ENCODE data around the gene PAM16.

The PAM16 gene

DNA sequence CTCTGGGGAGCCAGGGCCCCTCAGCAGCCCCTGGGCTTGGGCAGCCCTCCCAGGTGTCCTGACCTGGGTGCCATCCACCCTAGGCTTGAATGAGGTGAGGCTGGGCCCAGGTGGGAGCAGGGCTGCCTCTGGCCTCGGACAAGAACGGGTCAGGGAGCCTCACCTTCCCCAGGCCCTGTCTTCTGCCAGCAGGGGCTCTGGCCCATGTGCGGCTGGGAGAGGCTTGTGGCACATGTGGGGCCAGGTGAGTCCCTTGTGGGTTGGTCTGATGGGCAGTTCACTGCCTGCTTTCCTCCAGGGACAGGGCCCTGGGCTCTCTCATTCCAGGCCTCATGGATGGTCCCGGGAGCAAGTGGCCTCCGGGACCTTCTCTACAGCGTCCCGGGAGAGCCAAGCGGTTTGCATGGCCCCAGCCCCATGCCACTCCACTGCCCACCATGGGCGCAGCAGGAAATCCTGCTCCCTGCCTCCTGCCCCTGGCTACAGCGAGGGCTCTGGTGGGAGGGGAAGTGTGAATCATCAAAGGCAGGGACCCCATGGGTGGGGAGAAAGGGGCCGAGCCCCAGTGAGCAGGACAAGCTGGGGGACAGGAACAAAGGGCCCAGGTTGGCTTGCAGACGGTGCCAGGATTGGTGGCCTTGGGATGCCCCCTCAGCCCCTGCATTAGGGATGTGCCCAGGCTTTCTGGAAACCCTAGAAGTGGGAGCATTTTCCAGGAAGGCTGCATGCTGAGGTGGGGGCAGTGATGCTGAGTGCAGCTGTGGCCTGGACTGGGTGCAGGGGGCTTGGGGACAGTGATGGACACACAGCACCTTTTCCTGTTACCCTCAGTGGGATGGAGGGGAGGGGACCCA is 32.7 kb upstream of the PAM16 start:
- no peak for DNase-seq

DNA sequence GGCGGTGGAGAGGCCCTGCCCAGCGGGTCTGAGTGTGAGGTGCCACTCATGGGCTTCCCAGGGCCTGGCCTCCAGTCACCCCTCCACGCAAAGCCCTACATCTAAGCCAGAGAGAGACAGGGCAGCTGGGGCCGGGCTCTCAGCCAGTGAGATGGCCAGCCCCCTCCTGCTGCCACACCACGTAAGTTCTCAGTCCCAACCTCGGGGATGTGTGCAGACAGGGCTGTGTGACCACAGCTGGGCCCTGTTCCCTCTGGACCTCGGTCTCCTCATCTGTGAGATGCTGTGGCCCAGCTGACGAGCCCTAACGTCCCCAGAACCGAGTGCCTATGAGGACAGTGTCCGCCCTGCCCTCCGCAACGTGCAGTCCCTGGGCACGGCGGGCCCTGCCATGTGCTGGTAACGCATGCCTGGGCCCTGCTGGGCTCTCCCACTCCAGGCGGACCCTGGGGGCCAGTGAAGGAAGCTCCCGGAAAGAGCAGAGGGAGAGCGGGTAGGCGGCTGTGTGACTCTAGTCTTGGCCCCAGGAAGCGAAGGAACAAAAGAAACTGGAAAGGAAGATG is 31.8 kb upstream of the PAM16 start:
- DNase-seq, result no peak

DNA sequence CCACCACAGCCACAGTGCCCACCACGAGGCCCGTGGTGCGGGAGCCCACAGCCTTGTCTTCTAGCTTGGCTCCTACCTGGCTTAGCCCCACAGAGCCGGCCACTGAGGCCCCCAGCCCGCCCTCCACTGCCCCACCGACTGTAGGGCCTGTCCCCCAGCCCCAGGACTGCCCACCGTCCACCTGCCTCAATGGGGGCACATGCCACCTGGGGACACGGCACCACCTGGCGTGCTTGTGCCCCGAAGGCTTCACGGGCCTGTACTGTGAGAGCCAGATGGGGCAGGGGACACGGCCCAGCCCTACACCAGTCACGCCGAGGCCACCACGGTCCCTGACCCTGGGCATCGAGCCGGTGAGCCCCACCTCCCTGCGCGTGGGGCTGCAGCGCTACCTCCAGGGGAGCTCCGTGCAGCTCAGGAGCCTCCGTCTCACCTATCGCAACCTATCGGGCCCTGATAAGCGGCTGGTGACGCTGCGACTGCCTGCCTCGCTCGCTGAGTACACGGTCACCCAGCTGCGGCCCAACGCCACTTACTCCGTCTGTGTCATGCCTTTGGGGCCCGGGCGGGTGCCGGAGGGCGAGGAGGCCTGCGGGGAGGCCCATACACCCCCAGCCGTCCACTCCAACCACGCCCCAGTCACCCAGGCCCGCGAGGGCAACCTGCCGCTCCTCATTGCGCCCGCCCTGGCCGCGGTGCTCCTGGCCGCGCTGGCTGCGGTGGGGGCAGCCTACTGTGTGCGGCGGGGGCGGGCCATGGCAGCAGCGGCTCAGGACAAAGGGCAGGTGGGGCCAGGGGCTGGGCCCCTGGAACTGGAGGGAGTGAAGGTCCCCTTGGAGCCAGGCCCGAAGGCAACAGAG is 31.0 kb upstream of the PAM16 start:
- no peak for DNase-seq

DNA sequence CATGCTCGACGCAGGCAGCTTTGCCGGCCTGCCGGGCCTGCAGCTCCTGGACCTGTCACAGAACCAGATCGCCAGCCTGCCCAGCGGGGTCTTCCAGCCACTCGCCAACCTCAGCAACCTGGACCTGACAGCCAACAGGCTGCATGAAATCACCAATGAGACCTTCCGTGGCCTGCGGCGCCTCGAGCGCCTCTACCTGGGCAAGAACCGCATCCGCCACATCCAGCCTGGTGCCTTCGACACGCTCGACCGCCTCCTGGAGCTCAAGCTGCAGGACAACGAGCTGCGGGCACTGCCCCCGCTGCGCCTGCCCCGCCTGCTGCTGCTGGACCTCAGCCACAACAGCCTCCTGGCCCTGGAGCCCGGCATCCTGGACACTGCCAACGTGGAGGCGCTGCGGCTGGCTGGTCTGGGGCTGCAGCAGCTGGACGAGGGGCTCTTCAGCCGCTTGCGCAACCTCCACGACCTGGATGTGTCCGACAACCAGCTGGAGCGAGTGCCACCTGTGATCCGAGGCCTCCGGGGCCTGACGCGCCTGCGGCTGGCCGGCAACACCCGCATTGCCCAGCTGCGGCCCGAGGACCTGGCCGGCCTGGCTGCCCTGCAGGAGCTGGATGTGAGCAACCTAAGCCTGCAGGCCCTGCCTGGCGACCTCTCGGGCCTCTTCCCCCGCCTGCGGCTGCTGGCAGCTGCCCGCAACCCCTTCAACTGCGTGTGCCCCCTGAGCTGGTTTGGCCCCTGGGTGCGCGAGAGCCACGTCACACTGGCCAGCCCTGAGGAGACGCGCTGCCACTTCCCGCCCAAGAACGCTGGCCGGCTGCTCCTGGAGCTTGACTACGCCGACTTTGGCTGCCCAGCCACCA is 30.2 kb upstream of the PAM16 start:
- DNase-seq, result no peak

DNA sequence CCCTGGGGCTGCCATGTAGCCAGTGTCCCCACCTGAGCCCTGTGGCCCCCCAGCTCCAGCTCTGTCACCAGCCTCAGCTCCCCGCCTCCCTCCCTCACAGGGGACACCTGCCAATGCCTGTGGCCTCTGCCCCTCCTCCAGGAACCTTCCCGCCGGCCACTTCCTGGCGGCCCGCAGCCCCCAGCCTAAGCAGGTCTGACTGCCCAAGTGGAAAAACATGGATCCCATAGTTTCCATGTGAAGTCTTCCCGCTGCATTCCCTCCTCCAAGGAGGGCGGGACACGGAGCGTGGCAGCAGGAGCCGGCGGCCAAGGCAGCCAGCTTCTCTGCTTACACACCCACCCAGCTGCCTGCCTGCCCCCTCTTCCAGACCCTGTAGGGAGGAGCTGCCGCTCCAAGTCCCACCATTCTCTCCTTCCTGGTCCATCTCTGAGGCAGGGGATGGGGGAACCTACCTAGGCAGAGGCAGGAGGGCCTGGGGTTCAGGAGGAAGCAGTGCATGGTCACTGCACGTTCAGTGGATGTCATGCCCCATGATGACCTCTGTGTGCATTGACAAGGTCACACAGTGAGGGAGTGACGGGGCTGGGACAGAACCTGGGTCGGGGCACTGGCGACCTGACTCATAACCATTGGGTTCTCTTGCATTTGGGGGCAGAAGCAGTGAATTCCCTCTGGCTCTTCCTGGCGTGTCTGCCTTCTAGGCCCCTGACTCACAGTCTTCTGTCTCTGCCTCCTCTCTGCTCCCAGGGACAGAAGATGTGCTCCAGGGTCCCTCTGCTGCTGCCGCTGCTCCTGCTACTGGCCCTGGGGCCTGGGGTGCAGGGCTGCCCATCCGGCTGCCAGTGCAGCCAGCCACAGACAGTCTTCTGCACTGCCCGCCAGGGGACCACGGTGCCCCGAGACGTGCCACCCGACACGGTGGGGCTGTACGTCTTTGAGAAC is 29.3 kb upstream of the PAM16 start:
- DNase-seq, result no peak

DNA sequence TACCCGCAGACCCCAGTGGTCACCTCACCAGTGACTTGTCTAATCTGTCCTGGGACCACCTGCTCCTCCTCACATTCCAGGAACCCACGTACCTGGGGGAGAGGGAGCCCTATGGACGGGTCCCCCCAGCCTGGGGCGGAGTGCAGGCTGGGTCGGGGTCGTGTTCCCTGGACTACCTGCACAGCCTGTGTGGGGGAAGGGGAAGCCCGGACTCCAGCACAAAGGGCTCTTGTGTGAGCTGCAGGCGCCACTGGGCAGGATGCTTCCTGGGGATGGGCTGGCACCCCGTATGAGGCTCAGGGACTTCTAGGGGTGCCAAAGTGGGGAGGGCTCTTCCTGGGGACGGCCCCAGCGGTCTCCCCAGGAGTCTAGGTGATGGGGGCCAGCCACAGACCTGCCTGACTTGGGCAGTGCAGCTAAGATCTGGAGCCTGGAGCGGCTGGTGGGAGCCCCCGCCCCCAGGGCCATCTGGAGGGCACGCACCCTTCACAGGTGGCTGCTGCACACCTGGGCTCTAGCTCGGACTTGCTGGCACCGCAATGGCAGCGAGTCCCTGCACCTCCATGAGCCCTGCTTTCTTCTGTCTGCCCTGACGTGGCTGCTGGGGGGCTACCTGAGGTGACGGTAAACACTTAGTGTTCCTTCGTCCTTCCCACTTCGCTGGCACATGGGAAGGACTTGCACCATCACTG is 28.0 kb upstream of the PAM16 start:
- no peak for DNase-seq

DNA sequence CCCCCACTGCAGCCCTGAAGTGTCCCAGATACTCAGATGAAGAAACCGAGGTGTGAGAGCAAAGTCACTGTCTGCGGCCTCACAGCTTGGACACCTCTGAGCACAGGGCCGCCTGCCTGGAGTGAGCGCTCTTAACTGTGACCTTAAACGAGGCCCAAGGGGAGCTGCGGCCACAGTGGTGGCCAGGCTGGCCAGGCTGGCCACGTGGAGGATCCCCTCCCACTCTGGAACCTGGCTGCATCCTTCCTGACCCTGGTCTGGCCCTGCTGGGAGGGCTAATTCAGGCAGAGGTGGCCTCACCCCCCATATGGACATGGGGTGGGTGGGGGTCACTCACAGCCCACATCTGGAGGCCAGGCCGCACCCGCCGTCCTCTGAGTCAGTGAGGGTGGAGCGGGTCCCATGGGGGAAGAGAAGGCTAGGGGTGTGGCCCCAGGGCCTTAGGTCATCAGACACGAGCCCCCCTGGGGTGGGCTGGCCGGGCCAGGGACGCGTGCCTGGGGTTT is 27.1 kb upstream of the PAM16 start:
- no peak for DNase-seq

DNA sequence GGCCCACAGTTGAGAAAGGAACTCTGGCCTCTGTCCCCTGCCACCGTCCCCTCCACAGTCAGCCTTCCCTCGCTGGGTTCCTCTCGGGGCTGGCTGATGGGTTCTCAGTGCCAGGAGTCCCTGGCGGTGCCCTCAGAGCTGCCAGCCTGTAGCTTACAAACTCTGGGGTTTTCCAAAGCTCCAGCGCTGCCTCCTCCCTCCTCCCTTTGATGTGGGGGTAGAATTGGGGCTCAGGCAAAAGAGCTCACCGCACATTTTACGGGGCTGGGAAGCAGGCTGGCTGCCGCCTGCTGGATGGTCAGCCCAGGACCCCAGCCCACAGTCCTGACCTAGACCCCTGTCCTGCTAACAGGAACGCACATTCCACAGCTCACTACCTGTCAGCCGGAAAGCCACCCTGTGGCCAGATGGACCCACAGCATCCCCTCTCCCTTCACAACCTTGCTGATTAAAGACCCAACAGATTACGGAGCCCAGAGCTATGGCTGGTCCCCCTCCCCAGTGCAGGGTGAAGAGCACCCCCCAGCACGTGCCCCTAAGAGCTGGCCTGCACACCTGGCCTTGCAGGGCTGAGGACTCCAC is 26.5 kb upstream of the PAM16 start:
- no peak for DNase-seq

DNA sequence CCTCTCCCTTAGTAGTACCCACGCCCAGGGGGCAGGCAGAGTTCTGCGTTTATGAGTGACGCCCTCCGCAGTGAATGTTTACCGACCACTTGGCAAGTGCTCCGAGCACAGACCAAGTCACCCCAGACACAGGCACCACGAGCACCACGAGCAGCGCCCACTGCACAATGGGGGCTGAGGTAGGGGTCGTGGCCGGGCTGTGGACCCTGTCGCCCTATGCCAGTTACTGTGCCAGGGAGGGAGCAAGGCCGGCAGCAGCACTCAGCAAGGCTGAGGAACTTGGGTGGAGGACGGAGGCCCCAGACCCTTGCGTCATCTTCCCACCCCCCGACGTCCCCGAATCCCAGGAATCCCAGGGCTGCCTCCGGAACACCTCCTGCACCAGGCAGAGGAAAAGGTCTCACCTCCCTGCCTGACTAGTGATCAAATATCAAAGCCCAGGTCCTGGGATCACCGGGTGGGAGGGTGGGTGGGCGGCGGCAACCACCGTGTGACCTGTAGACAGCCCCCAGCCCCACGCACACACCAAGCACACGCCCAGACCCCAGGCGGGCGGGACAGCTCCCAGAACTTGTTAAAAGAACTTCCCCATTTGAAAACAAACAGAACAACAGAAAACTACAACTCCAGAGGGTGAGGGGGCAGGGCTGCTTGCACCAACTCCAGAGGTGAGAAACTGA is 25.9 kb upstream of the PAM16 start:
- no peak for DNase-seq

DNA sequence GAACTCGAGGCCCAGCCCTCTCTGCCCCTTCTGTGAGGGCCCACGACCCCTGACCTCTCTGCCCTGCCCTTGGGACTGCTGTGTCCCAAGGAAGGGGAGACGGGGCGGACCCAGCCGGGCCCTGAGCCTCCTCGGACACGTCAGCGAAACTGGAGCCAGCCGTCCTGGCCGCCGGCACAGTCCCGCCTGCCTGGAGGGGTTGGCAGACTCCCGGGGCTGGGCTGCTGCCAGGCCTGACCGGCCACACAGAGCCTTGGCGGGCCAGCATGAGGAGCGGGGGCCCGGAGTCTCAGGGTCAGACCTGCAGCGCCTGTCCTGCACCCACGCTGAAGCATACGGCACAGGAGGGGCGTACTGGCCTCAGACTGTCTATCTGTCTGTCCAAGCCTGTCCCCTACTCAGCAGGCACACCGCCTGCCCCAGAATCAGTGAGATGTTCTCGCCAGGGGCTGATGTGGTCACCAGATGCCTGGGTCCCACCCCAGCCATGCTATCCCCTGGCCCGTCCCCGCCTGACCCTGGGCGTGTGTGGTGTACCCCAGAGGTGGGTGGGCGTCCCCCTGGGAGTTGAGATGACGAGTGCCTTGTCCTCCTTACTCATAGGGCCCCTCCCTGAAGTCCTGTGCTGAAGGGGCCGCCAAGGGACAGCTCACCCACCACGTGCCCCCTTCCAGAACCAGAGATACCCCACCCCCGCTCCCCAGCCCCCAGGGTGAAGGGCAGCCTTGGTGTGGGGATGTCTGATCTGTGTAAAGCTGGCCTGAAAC is 25.2 kb upstream of the PAM16 start:
- no peak for DNase-seq

DNA sequence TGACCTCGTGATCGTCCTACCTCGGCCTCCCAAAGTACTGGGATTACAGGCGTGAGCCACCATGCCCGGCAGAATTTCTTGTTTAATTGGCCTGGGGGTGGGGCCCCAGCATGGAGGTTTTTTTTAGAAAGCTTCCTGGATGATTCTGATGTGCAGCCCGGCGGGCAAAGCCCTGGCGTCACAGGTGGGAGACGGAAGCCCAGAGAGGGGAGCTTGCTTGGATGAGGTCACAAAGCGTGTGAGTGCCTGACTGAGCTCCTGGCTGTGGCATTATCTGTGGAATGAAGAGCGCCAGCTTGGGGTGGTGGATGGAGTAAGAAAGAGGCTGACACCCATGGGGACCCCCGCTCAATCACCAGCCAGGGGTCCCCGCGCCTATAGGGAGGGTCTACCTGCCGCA is 24.6 kb upstream of the PAM16 start:
- DNase-seq, result no peak

DNA sequence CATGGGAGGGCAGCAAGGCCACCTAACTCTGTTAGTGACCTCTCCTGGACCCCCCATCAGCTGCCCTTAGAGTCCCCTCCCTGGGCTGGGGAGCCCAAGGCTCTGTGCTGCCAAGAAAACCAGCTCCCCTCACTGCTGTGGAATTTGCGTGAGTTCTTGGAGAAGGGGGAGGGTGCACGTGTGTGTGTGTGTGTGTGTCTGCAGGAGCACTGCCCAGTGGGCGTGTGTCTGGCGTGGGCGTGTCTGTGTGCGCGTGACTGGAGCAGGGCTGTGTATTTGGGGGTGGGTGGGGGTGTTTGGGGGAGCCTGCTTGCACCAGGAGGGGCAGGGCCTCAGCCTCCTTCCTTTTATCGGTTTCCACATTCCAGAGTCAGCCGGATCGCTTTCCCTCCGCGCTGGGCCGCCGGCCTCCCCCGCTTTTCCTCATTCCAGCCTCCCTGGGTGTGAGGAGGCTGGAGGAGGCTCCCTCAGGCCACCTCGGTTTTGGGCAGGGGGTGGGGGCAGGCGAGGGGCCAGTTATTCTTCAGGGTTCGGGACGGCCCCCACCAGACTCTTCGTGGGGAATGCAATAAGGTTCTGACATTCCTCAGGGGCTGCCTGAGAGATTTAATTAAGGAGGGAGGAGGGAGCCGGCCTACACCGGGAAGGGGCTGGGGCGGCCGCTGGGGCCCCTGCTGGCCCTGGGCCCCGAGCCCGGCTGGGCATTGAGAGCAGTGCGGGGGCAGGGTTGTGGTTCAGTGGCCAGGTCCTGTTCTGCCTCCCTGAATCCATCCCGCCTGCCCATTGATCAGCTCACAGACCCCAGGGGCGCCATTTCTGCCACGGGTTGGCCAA is 23.0 kb upstream of the PAM16 start:
- no peak for DNase-seq

DNA sequence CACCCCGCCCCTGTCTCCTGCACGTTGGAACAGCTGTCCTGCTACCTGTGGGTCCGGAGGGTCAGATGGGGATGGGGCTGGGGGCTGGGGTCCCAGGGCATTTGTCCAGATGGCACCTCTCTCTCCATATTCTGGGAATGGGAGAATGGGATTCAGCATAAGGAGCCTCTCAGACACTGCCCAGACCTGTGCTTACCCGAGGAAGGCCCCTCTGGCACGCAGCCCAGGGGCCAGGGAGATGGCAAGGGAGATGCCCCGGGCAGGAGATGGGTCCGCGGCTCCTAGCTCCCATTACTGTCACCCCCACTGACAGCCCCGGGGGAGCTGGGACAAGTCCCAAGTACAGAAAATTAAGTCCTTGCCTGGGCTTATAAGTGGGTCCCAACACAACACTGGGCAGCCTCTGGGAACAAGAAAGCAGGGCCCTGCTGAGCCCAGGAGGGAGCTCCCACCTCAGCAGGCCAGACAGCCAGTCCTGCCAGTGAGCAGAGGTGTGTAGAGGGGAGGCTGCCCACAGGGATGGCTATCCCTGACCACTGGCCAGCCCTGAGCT is 22.3 kb upstream of the PAM16 start:
- no peak for DNase-seq

DNA sequence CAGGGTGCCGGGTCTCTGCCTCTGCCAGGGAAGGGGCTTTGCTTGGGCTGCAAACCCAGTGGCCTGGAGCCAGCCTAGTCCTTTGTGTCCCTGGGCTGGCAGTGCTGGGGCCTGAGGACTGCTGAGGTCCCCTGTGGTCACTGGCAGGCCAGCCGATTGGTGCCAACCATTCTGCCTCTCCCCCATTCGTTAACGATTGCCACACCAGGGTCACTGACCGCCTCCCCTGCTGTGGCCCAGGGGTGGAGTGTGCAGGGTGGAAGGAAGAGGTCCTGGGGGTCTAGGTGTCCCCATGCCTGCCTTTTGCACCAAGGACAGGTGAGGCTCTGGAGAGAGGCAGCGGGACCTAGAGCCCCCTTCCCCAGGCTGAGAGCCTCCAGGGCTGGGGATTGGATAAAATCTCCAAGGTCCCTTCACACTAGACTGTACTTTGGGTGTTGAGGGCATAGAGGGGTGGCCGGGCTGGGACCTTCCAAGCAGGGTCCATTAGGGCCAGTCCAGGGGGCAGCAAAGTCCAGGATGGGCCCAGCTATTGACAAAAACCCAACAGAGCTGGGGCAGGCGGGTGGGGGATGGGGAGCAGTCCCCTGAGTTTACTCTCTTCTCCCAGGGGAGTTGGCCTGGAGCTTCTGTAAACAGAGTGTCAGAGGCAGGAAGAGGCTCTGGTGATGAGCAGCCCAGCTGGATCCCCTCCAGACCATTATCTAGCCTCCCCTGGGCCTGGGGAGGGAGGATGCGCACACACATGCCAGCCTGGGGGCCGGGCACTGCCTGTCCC is 21.6 kb upstream of the PAM16 start:
- no peak for DNase-seq

DNA sequence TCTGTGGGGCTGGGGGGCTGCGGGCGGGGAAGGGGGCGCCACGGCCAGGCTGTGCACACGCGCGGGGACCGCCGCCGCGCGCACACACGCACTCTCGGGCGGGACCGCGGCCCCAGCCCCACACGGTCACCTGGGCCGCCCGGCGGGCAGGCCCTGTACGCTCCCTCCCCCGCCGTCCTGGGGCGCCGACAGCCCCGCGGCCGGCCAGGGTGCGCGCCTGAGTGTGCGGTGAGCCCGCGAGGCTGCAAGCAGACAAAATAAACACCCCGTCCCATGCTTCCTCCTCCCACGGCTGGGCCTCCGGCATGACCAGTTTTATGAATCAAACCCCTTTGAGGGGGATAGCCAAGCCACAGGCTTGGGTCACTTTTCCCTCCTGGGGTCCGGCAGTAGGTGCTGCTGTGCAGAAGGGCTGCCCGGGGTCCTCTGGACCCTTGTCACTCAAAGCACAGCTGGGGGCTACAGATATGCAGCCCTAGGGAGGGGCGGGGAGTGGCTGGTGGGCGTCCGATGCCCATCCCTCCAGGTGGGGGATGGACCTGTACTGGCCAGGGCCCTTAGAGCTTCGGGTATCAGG is 21.0 kb upstream of the PAM16 start:
- no peak for DNase-seq

DNA sequence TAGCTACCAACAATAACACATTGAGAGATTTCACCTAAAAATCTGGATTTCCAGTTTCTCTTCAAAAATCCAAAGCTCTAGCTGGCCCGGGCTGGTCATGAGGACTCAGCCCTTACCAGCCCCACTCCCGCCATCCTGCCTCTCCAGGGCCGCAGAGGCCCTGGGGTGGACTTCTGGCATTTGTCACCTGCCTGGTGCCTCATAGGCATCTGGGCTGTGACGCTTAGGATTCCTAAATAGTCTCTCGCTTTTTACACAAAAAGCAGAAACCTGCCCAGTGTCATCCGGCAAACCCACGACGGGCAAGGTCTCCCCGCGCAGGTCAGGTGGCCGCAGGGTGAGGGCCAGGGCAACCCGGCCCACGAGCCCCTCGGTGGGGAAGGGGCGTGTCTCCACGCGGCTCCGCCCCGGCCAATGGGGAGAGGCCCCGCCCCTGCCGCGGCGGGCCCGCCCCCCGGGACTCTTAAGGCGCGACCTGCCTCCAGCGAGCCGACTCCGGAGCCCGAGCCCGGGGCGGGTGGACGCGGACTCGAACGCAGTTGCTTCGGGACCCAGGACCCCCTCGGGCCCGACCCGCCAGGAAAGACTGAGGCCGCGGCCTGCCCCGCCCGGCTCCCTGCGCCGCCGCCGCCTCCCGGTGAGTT is 20.4 kb upstream of the PAM16 start, which contains the start of gene VASN:
VASN (plus strand) TSS at position 492 of the 644 bp plus-strand sequence. CDS start 9,030 bp downstream, outside the sequence.
- peak; percentile 65 for DNase-seq

Measured in CD4-positive, alpha-beta T cell treated with Interferon gamma for 1 hour (primary cell).